OCI-LY3 (cell line): Measurements from ENCODE around the gene ESF1.

Source experiments
- H2AFZ ChIP-seq: fragments of 200-600, 300-600 bp; shearing (Covaris generic); 2 replicates; pipeline ENCODE4 v1.6.0; 2014; ENCODE audit warnings: antibody characterized with exemption, low read depth, low read length
- H3K27ac ChIP-seq: fragments of 200-600, 300-600 bp; sonication (generic); 2 replicates; pipeline ENCODE4 v1.5.1; 2014; ENCODE audit warnings: mild to moderate bottlenecking, low read length, moderate library complexity, mixed read lengths
- H3K27me3 ChIP-seq: fragments of 200-600, 300-600 bp; sonication (generic); 2 replicates; pipeline ENCODE4 v1.6.1; 2014; ENCODE audit warnings: low read depth, low read length, mixed read lengths
- H3K36me3 ChIP-seq: fragments of 200-600, 300-600 bp; sonication (generic); replicated peaks from 2 replicates; pipeline ENCODE3; 2014; ENCODE audit warnings: low read depth, low read length, mixed read lengths
- H3K4me1 ChIP-seq: fragments of 300-600, 200-600 bp; sonication (generic); 2 replicates; pipeline ENCODE4 v1.6.1; 2014; ENCODE audit warnings: low read length, mixed read lengths
- H3K4me2 ChIP-seq: fragments of 200-600, 300-600 bp; sonication (generic); 2 replicates; pipeline ENCODE4 v1.6.1; 2014; ENCODE audit warnings: low read length, mixed read lengths
- H3K4me3 ChIP-seq: fragments of 300-600, 200-600 bp; sonication (generic); 2 replicates; pipeline ENCODE4 v1.5.1; 2014; ENCODE audit warnings: antibody characterized with exemption, mild to moderate bottlenecking, low read length, moderate library complexity
- H3K79me2 ChIP-seq: fragments of 300-600, 200-600 bp; shearing (Covaris generic); 2 replicates; pipeline ENCODE4 v1.6.1; 2014; ENCODE audit warnings: mild to moderate bottlenecking, low read length, mixed read lengths
- H3K9ac ChIP-seq: fragments of 300-600, 200-600 bp; shearing (Covaris generic); 2 replicates; pipeline ENCODE4 v1.6.0; 2014; ENCODE audit warnings: mild to moderate bottlenecking, low read length, moderate library complexity
- H3K9me3 ChIP-seq: fragments of 200-600, 300-600 bp; shearing (Covaris generic); 2 replicates; pipeline ENCODE4 v1.6.1; 2014; ENCODE audit warnings: low read length, mixed read lengths; ENCODE audit not compliant: insufficient read depth
- H4K20me1 ChIP-seq: fragments of 200-600, 300-600 bp; sonication (generic); 2 replicates; pipeline ENCODE4 v1.6.1; 2016; ENCODE audit warnings: low read length, mixed read lengths; ENCODE audit not compliant: insufficient read depth
- CTCF ChIP-seq: fragments of 200-600, 300-600 bp; sonication (generic); IDR thresholded peaks from 2 replicates; pipeline ENCODE4 v1.5.1; 2014; ENCODE audit warnings: antibody characterized with exemption, low read length, low read depth
- EZH2phosphoT487 ChIP-seq: fragments of 200-600 bp; shearing (Covaris generic); IDR thresholded peaks from 2 replicates; pipeline ENCODE4 v1.6.1; 2018; ENCODE audit warnings: antibody characterized with exemption, mixed run types, low read depth

Gene ESF1

GRCh38 chr20:13758884-13759283, 25.8 kb downstream of the ESF1 start:
- no peak overlapping the region for H3K9ac ChIP-seq
- H3K27me3 ChIP-seq = no peaks in the 10 kb centered on the region
- H3K9me3 ChIP-seq = no peaks in the 10 kb centered on the region
- TF ChIP-seq CTCF (no peak), EZH2phosphoT487 (no peak)
- peaks cover 64% of the 10 kb centered on the region for H3K36me3 ChIP-seq
- H3K4me3 ChIP-seq = no peak overlapping the region
- no peaks in the 10 kb centered on the region for H3K4me1 ChIP-seq
- H3K4me2 ChIP-seq = no peak overlapping the region
- H2AFZ ChIP-seq = no peak overlapping the region
- H3K79me2 ChIP-seq = no peaks in the 10 kb centered on the region
- no peaks in the 10 kb centered on the region for H4K20me1 ChIP-seq
- H3K27ac ChIP-seq = no peak overlapping the region

GRCh38 chr20:13756551-13756950, 28.2 kb downstream of the ESF1 start:
- H3K27me3 ChIP-seq = no peaks in the 10 kb centered on the region
- H3K27ac ChIP-seq = no peak overlapping the region
- H3K36me3 ChIP-seq = peaks cover 52% of the 10 kb centered on the region
- no peaks in the 10 kb centered on the region for H3K79me2 ChIP-seq
- no peaks in the 10 kb centered on the region for H4K20me1 ChIP-seq
- no peak overlapping the region for H2AFZ ChIP-seq
- no peak overlapping the region for H3K4me3 ChIP-seq
- H3K4me2 ChIP-seq = no peak overlapping the region
- no peak for TF ChIP-seq CTCF
- no peak for TF ChIP-seq EZH2phosphoT487
- no peaks in the 10 kb centered on the region for H3K9me3 ChIP-seq
- H3K4me1 ChIP-seq = no peaks in the 10 kb centered on the region
- H3K9ac ChIP-seq = no peak overlapping the region

GRCh38 chr20:13755809-13756208, 28.9 kb downstream of the ESF1 start:
- no peaks in the 10 kb centered on the region for H3K79me2 ChIP-seq
- H3K27me3 ChIP-seq = no peaks in the 10 kb centered on the region
- H3K4me2 ChIP-seq = no peak overlapping the region
- H3K27ac ChIP-seq = no peak overlapping the region
- H3K9ac ChIP-seq = no peak overlapping the region
- no peak overlapping the region for H3K4me3 ChIP-seq
- no peaks in the 10 kb centered on the region for H3K9me3 ChIP-seq
- H2AFZ ChIP-seq = no peak overlapping the region
- H4K20me1 ChIP-seq = no peaks in the 10 kb centered on the region
- no peaks in the 10 kb centered on the region for H3K4me1 ChIP-seq
- TF ChIP-seq CTCF (no peak), EZH2phosphoT487 (no peak)
- peaks cover 53% of the 10 kb centered on the region for H3K36me3 ChIP-seq

- H3K27ac ChIP-seq = no peak overlapping the region
- no peak overlapping the region for H3K9ac ChIP-seq
- no peak overlapping the region for H3K4me2 ChIP-seq
- H3K4me1 ChIP-seq = no peaks in the 10 kb centered on the region
- no peaks in the 10 kb centered on the region for H3K27me3 ChIP-seq
- peaks cover 49% of the 10 kb centered on the region for H3K36me3 ChIP-seq
- H3K79me2 ChIP-seq = no peaks in the 10 kb centered on the region
- H2AFZ ChIP-seq = no peak overlapping the region
- H4K20me1 ChIP-seq = no peaks in the 10 kb centered on the region
- no peak overlapping the region for H3K4me3 ChIP-seq
- TF ChIP-seq CTCF (no peak), EZH2phosphoT487 (no peak)
- H3K9me3 ChIP-seq = no peaks in the 10 kb centered on the region
These were observed 31.2 kb downstream of the ESF1 start for GRCh38 chr20:13753436-13754036.
